PC-3 (cell line): ENCODE data around the gene CSNK1G2. TPM values are rescaled to one million over a fixed set of nuclear protein-coding genes. Genes with fewer than 3 reads are reported as not detected.

Source experiments
- ATAC-seq: fragments of 200-7000 bp; cut with Tn5 transposase; 2 replicates; pipeline ENCODE4 v1.9.1; 2020; ENCODE audit warnings: mild to moderate bottlenecking, moderate library complexity
- BruUV-seq: library from RNA; stranded (reverse); fragments of 400-500 nt; replicated peaks from 2 replicates; lab custom pipeline; 2021; lab: Mats Ljungman, UMichigan
- CTCF ChIA-PET: fragments of 300-600 bp; sonication (Branson Sonifier 250); formaldehyde crosslinking; loops from one replicate; lab custom pipeline; 2022; ENCODE audit warnings: antibody characterized with exemption; lab: Charles Lee
- POLR2A ChIA-PET: fragments of 300-600 bp; sonication (Branson Sonifier 250); formaldehyde crosslinking; loops from one replicate; lab custom pipeline; 2022; ENCODE audit warnings: antibody characterized with exemption; ENCODE audit not compliant: unreplicated experiment; lab: Charles Lee
- DNase-seq: peaks from one replicate; pipeline ENCODE4 v3.0.0-alpha.2; 2015
- H2AFZ ChIP-seq: fragments of 300-600 bp; sonication (generic); 2 replicates; pipeline ENCODE4 v1.6.0; 2016; ENCODE audit warnings: antibody characterized with exemption, low read length
- H3F3A ChIP-seq: fragments of 300-600 bp; sonication (generic); one replicate; pipeline ENCODE4 v1.6.0; 2017; ENCODE audit warnings: antibody characterized with exemption, low read length, control low read depth, mild to moderate bottlenecking; ENCODE audit not compliant: unreplicated experiment
- H3K27ac ChIP-seq: fragments of 300-600 bp; sonication (generic); 2 replicates; pipeline ENCODE4 v1.5.1; 2016; ENCODE audit warnings: mild to moderate bottlenecking, low read length
- H3K27me3 ChIP-seq: fragments of 300-600 bp; sonication (generic); 2 replicates; pipeline ENCODE4 v1.6.1; 2016; ENCODE audit warnings: low read length, mixed read lengths
- H3K36me3 ChIP-seq: fragments of 300-600 bp; sonication (generic); 2 replicates; pipeline ENCODE4 v1.6.1; 2016; ENCODE audit warnings: low read depth, mixed run types, low read length, mixed read lengths
- H3K4me1 ChIP-seq: fragments of 300-600 bp; sonication (generic); 2 replicates; pipeline ENCODE4 v1.5.1; 2016; ENCODE audit warnings: low read length; ENCODE audit not compliant: insufficient read depth
- H3K4me2 ChIP-seq: fragments of 300-600 bp; sonication (generic); 2 replicates; pipeline ENCODE4 v1.6.0; 2016; ENCODE audit warnings: low read length
- H3K4me3 ChIP-seq: fragments of 300-600 bp; sonication (generic); 2 replicates; pipeline ENCODE4 v1.5.1; 2016; ENCODE audit warnings: mild to moderate bottlenecking, low read length, mixed read lengths
- H3K79me2 ChIP-seq: fragments of 300-600 bp; sonication (generic); 2 replicates; pipeline ENCODE4 v1.6.1; 2017; ENCODE audit warnings: low read length, mixed read lengths
- H3K9ac ChIP-seq: fragments of 300-600 bp; sonication (generic); 2 replicates; pipeline ENCODE4 v1.6.0; 2016; ENCODE audit warnings: mild to moderate bottlenecking, low read length
- H3K9me2 ChIP-seq: fragments of 300-600 bp; sonication (generic); replicated peaks from 2 replicates; pipeline ENCODE4 v1.6.1; 2016; ENCODE audit warnings: mixed run types, low read length, mixed read lengths
- H3K9me3 ChIP-seq: fragments of 300-600 bp; sonication (generic); 2 replicates; pipeline ENCODE4 v1.6.1; 2016; ENCODE audit warnings: low read length, mixed read lengths
- H4K20me1 ChIP-seq: fragments of 300-600 bp; sonication (generic); 2 replicates; pipeline ENCODE4 v1.6.1; 2016; ENCODE audit warnings: low read length, mixed read lengths
- EZH2 ChIP-seq: fragments of 300-600 bp; sonication (generic); IDR thresholded peaks from one replicate; pipeline ENCODE4 v1.6.1; 2017; ENCODE audit warnings: antibody characterized with exemption, mild to moderate bottlenecking, low read length; ENCODE audit not compliant: unreplicated experiment
- EZH2phosphoT487 ChIP-seq: fragments of 300-600 bp; sonication (generic); IDR thresholded peaks from 2 replicates; pipeline ENCODE4 v1.6.1; 2018; ENCODE audit warnings: mild to moderate bottlenecking, antibody characterized with exemption, low read length, borderline replicate concordance
- intact Hi-C: fragments of 100-400 bp; cut with micrococcal nuclease; formaldehyde crosslinking; loops from 2 replicates; pipeline ENCODE4 v1.9.0; 2023
- total RNA-seq: library from RNA; depleted of rRNA; stranded (reverse); fragments of >200 nt; gene quantifications from 2 replicates; pipeline ENCODE4 v1.2.3, GENCODE V29; 2014
- TF ChIP-seq, protein P1 (sequence below): fragments of 300-600 bp; sonication (generic); conservative IDR thresholded peaks from 2 replicates; pipeline ENCODE4 v1.5.1; 2017; ENCODE audit warnings: antibody characterized with exemption, low read depth, mild to moderate bottlenecking, low read length

The CSNK1G2 gene
- total RNA-seq, 1 experiment from 2014 or later, result 83.6 TPM

DNA sequence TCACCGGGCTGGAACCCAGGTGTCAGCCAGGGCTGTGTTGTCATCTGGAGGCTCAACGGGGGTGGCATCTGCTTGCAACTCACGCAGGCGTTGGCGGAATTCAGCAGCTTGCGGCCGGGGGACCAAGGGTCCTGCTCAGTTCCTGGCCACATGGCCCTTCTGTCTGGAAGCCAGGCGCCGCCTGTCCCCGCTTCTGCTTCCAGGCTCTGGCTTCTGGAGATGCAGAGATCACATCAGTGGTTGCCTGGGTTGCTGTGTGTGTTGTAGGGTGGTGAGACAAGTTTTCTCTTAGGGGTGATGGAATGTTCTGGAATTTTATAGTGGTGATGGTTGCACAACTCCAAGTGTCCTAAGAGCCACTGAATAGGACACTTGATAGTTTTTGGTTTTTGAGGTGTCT, 30.8 kb upstream of the CSNK1G2 start:
- intact Hi-C loops, result no loop called here
- no peak for ATAC-seq
- no TSS peak for BruUV-seq
- no peak for DNase-seq
- Histone ChIP-seq H2AFZ (no peak overlapping the region), H3K4me2 (no peak overlapping the region), H3K79me2 (peaks cover 68% of the 10 kb centered on the region), H3K4me1 (peaks cover 18% of the 10 kb centered on the region), H3F3A (peaks cover 3% of the 10 kb centered on the region), H4K20me1 (no peaks in the 10 kb centered on the region), H3K4me3 (no peak overlapping the region), H3K27ac (no peak overlapping the region), H3K27me3 (no peaks in the 10 kb centered on the region), H3K36me3 (no peaks in the 10 kb centered on the region), H3K9ac (no peak overlapping the region), H3K9me2 (no peaks in the 10 kb centered on the region), H3K9me3 (no peaks in the 10 kb centered on the region)
- CTCF ChIA-PET, result no interaction called here
- TF ChIP-seq EZH2phosphoT487, result no peak
- TF ChIP-seq, protein P1, sequence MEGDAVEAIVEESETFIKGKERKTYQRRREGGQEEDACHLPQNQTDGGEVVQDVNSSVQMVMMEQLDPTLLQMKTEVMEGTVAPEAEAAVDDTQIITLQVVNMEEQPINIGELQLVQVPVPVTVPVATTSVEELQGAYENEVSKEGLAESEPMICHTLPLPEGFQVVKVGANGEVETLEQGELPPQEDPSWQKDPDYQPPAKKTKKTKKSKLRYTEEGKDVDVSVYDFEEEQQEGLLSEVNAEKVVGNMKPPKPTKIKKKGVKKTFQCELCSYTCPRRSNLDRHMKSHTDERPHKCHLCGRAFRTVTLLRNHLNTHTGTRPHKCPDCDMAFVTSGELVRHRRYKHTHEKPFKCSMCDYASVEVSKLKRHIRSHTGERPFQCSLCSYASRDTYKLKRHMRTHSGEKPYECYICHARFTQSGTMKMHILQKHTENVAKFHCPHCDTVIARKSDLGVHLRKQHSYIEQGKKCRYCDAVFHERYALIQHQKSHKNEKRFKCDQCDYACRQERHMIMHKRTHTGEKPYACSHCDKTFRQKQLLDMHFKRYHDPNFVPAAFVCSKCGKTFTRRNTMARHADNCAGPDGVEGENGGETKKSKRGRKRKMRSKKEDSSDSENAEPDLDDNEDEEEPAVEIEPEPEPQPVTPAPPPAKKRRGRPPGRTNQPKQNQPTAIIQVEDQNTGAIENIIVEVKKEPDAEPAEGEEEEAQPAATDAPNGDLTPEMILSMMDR, result no peak
- no peak for TF ChIP-seq EZH2
- POLR2A ChIA-PET, result no interaction called here

DNA sequence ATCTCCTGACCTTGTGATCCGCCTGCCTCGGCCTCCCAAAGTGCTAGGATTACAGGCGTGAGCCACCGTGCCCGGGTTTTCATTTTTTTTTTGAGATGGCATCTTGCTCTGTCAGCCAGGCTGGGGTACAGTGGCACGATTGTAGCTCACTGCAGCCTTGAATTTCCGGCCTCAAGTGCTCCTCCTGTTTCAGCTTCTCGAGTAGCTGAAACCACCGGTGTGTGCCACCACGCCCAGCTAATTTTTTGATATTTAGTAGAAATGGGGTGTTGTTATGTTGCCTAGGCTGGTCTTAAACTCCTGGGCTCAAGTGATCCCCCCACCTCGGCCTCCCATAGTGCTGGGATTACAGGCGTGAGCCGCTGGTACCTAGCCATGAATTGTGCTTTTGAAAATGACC, 29.9 kb upstream of the CSNK1G2 start:
- Histone ChIP-seq H3K27ac (no peak overlapping the region), H3K36me3 (no peaks in the 10 kb centered on the region), H3K27me3 (no peaks in the 10 kb centered on the region), H3K4me3 (no peak overlapping the region), H4K20me1 (no peaks in the 10 kb centered on the region), H3K4me2 (no peak overlapping the region), H3F3A (peaks cover 3% of the 10 kb centered on the region), H3K9ac (no peak overlapping the region), H2AFZ (no peak overlapping the region), H3K79me2 (peaks cover 63% of the 10 kb centered on the region), H3K9me2 (no peaks in the 10 kb centered on the region), H3K4me1 (peaks cover 18% of the 10 kb centered on the region), H3K9me3 (no peaks in the 10 kb centered on the region)
- no peak for DNase-seq
- TF ChIP-seq, protein P1, result no peak
- no peak for TF ChIP-seq EZH2phosphoT487
- TF ChIP-seq EZH2, result no peak
- BruUV-seq, result no TSS peak
- intact Hi-C loops, result no loop called here
- ChIA-PET CTCF (no interaction called here), POLR2A (no interaction called here)
- no peak for ATAC-seq

DNA sequence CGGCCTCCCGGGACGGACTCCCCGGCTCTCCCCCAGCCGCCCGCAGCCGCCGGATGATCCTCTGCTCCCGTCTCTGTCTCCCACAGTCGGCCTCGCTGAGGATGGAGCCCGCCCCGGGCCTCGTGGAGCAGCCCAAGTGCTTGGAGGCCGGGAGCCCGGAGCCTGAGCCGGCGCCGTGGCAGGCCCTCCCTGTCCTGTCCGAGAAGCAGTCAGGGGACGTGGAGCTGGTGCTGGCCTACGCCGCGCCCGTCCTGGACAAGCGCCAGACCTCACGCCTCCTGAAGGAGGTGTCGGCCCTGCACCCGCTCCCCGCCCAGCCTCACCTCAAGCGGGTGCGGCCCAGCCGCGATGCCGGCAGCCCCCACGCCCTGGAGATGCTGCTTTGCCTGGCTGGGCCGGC, 29.0 kb upstream of the CSNK1G2 start:
- intact Hi-C loops, result no loop called here
- no peaks in the 10 kb centered on the region for H3K36me3 ChIP-seq
- H3K4me3 ChIP-seq, result no peak overlapping the region
- ChIA-PET CTCF (no interaction called here), POLR2A (no interaction called here)
- H3K9me2 ChIP-seq, result no peaks in the 10 kb centered on the region
- H3K4me1 ChIP-seq, result peaks cover 17% of the 10 kb centered on the region
- H2AFZ ChIP-seq, result no peak overlapping the region
- no peak overlapping the region for H3K4me2 ChIP-seq
- peaks cover 3% of the 10 kb centered on the region for H3F3A ChIP-seq
- H3K27ac ChIP-seq, result no peak overlapping the region
- DNase-seq (no peak), ATAC-seq (no peak)
- H3K9me3 ChIP-seq, result no peaks in the 10 kb centered on the region
- no peaks in the 10 kb centered on the region for H3K27me3 ChIP-seq
- H3K9ac ChIP-seq, result no peak overlapping the region
- BruUV-seq, result no TSS peak
- H3K79me2 ChIP-seq, result peaks cover 58% of the 10 kb centered on the region
- TF ChIP-seq EZH2phosphoT487 (no peak), EZH2 (no peak)
- TF ChIP-seq, protein P1, result no peak
- H4K20me1 ChIP-seq, result no peaks in the 10 kb centered on the region
